Nephron progenitor cell (in vitro differentiated cells): ENCODE measurements around the gene CDH1.

Source experiments
- DNase-seq: peaks from one replicate; pipeline ENCODE4 v3.0.0; 2021
- H3K27ac Mint-ChIP-seq: 2 replicates; pipeline ENCODE4 v1.8.0; 2021; ENCODE audit warnings: mild to moderate bottlenecking, moderate library complexity, mixed read lengths
- H3K27me3 Mint-ChIP-seq: 2 replicates; pipeline ENCODE4 v1.8.0; 2021; ENCODE audit warnings: mild to moderate bottlenecking, low read depth, mixed read lengths; ENCODE audit not compliant: poor library complexity
- H3K36me3 Mint-ChIP-seq: 2 replicates; pipeline ENCODE4 v1.8.0; 2021; ENCODE audit warnings: low read depth, mixed read lengths
- H3K4me1 Mint-ChIP-seq: 2 replicates; pipeline ENCODE4 v1.8.0; 2021; ENCODE audit warnings: mixed read lengths
- H3K4me3 Mint-ChIP-seq: 2 replicates; pipeline ENCODE4 v1.8.0; 2021; ENCODE audit warnings: mild to moderate bottlenecking, moderate library complexity, mixed read lengths
- H3K9me3 Mint-ChIP-seq: 2 replicates; pipeline ENCODE4 v1.8.0; 2021; ENCODE audit warnings: mild to moderate bottlenecking, moderate library complexity, mixed read lengths
- TF ChIP-seq, protein P1 (sequence below): fragments of 200-600 bp; sonication (generic); IDR thresholded peaks from 2 replicates; pipeline ENCODE4 v1.5.0; 2021; ENCODE audit warnings: antibody characterized with exemption

The CDH1 gene

DNA sequence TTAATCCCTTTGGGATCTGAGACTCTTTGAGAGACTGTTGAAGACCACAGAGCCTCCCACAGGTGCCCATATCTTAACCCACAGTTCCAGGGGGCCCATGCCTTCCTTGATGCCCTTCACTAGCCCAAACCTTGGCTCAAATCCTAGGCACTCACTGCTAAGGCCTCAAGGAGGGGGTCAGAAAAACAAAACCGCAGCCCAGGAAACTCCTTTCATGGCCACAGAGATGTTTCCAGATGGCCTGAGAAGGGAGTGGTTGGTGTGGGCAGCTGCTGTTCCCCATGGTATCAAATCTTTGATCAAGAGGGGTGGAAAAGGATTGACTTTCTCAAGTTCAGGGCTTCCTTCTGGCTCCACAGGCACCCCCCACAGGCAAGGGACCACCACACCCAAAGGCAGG lies 44.7 kb downstream of the CDH1 start:
- Mint-ChIP-seq H3K27me3 (peaks cover 4% of the 10 kb centered on the region), H3K27ac (no peak overlapping the region), H3K4me3 (no peak overlapping the region), H3K9me3 (no peaks in the 10 kb centered on the region), H3K36me3 (no peaks in the 10 kb centered on the region), H3K4me1 (peaks cover 27% of the 10 kb centered on the region)
- DNase-seq: no peak
- TF ChIP-seq, protein P1, sequence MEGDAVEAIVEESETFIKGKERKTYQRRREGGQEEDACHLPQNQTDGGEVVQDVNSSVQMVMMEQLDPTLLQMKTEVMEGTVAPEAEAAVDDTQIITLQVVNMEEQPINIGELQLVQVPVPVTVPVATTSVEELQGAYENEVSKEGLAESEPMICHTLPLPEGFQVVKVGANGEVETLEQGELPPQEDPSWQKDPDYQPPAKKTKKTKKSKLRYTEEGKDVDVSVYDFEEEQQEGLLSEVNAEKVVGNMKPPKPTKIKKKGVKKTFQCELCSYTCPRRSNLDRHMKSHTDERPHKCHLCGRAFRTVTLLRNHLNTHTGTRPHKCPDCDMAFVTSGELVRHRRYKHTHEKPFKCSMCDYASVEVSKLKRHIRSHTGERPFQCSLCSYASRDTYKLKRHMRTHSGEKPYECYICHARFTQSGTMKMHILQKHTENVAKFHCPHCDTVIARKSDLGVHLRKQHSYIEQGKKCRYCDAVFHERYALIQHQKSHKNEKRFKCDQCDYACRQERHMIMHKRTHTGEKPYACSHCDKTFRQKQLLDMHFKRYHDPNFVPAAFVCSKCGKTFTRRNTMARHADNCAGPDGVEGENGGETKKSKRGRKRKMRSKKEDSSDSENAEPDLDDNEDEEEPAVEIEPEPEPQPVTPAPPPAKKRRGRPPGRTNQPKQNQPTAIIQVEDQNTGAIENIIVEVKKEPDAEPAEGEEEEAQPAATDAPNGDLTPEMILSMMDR: no peak

DNA sequence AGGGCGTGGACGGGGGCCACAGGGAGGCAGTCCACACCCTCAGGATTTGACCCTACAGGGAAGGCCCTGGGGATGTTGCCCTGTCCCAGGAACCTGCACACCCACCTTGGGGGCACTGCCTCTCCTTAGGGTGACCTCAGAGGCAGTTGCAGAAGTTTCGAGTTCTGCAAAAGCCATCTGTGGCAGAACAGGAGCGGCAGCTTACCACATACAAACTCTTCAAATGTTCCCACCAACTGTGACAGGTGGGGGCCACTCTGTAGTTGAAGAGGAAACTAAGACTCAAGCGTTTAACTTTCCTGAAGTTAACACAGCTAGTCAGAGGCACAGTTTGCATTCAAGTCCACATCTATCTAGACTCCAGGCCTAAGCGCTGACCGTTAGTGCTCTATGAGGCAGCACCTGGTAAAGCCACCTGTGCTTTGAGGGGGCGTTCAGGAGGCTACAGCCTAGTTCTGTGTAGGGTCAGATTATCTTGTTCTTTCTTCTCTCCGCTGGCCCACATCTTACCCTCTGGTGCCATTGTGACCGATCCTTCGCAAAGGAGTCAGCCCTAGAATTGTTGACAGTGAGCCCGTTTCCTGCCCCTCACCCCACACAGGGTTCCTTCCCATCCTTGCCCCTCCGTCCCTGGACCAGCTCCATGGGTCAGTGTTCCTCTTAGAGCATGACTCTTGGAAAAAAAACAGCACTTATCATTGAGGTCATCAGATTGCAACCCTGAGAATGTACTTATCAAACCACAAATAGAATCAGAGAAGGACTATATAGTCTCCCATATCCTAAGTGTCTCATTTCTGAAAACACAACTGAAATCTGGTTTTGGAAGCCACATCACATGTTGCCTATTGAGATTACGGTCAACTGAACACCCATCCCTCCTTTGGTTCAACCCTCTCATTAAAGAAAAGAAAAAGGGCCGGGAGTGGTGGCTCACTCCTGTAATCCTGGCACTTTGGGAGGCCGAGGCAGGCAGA lies 45.4 kb downstream of the CDH1 start:
- Mint-ChIP-seq H3K9me3 (no peaks in the 10 kb centered on the region), H3K36me3 (no peaks in the 10 kb centered on the region), H3K27ac (peak overlapping the region; percentile 27), H3K4me3 (no peak overlapping the region), H3K27me3 (peaks cover 6% of the 10 kb centered on the region), H3K4me1 (peaks cover 31% of the 10 kb centered on the region)
- DNase-seq: no peak
- TF ChIP-seq, protein P1: no peak

DNA sequence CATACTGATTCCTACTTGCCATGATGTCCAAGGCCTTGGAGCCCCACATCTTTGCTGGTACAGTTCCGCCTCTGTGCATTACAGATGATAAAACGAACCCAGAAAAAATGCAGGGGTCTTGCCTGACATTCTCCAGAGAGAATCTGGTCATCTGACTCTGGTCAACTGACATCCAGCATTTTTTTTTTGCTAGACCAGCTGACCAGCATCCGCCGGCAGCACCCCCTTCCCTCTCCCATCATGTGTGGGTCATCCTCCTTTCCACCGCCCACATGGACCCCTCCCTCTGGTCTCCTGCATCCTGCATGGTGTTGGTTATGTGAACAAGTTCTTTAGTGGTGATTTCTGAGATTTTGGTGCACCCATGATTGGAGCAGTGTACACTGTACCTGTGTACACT lies 47.1 kb downstream of the CDH1 start:
- no peak overlapping the region for H3K4me3 Mint-ChIP-seq
- no peak for DNase-seq
- peaks cover 8% of the 10 kb centered on the region for H3K27me3 Mint-ChIP-seq
- no peaks in the 10 kb centered on the region for H3K9me3 Mint-ChIP-seq
- TF ChIP-seq, protein P1: no peak
- no peaks in the 10 kb centered on the region for H3K36me3 Mint-ChIP-seq
- H3K4me1 Mint-ChIP-seq: peaks cover 25% of the 10 kb centered on the region
- H3K27ac Mint-ChIP-seq: no peak overlapping the region

DNA sequence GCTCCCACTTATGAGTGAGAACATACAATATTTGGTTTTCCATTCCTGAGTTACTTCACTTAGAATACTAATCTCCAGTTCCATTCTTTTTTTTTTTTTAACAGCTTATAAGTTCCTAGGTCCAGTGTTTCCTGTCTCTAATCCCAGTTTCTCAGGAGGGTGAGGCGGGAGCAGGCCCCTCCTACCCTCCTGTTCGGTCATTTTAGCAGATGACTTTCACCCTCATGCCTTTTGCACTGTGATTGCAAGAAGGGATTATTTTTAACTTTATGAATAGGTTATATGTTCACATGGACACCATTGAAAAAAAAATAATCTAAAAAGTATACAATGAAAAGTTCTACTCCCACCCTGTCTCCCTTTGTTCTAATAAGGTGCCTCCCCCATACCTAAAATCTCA lies 47.6 kb downstream of the CDH1 start:
- no peaks in the 10 kb centered on the region for H3K36me3 Mint-ChIP-seq
- peaks cover 25% of the 10 kb centered on the region for H3K4me1 Mint-ChIP-seq
- TF ChIP-seq, protein P1: no peak
- H3K27me3 Mint-ChIP-seq: peaks cover 8% of the 10 kb centered on the region
- H3K27ac Mint-ChIP-seq: peak overlapping the region; percentile 87
- no peaks in the 10 kb centered on the region for H3K9me3 Mint-ChIP-seq
- DNase-seq: no peak
- no peak overlapping the region for H3K4me3 Mint-ChIP-seq

DNA sequence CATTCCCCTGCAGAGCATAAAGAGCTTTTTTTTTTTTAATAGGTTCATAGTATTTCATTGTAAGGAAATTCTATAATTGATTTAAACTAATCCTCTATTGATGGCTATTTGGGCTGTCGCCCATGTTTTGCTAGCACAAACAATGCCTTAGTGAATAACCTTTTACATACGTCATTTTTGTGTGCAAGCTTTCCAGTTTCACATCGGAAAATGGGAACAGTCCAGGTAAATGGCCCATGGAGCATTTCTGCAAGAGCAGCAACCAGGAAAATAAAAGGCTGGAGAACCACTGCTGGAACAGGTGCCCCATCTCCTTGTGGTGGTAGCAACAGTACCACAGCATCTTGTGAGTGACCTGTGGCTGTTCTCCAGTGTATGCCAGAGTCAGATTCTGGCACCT lies 48.6 kb downstream of the CDH1 start:
- H3K27ac Mint-ChIP-seq: no peak overlapping the region
- H3K36me3 Mint-ChIP-seq: no peaks in the 10 kb centered on the region
- TF ChIP-seq, protein P1: no peak
- DNase-seq: no peak
- H3K27me3 Mint-ChIP-seq: peaks cover 6% of the 10 kb centered on the region
- H3K9me3 Mint-ChIP-seq: no peaks in the 10 kb centered on the region
- peaks cover 26% of the 10 kb centered on the region for H3K4me1 Mint-ChIP-seq
- H3K4me3 Mint-ChIP-seq: no peak overlapping the region
